Neural progenitor cell (in vitro differentiated cells): ENCODE measurements around the gene EOGT.

Experiments
- CTCF ChIP-seq: fragments of 200-600 bp; sonication (generic); IDR thresholded peaks from 2 replicates; pipeline ENCODE4 v1.5.1; 2017; ENCODE audit warnings: antibody characterized with exemption, mild to moderate bottlenecking
- EZH2 ChIP-seq: fragments of 200-600 bp; sonication (generic); IDR thresholded peaks from 2 replicates; pipeline ENCODE4 v1.6.1; 2017; ENCODE audit warnings: antibody characterized with exemption, mild to moderate bottlenecking, moderate library complexity
- EZH2phosphoT487 ChIP-seq: fragments of 200-600 bp; sonication (generic); IDR thresholded peaks from 2 replicates; pipeline ENCODE4 v1.6.1; 2017; ENCODE audit warnings: antibody characterized with exemption

- TF ChIP-seq CTCF (no peak), EZH2phosphoT487 (no peak), EZH2 (no peak)
Measured at GRCh38 chr3:68958932-68959331, 54.6 kb downstream of the EOGT start.
